CD14-positive monocyte (primary cell): ENCODE results near the gene OR51A7. TPM values are rescaled to one million over a fixed set of nuclear protein-coding genes. Genes with fewer than 3 reads are reported as not detected.

Experiments
- DNase-seq, 3 donors: peaks; one replicate each; pipeline ENCODE4 v3.0.0-alpha.2; 2011 to 2022
- H2AFZ ChIP-seq: 2 replicates; pipeline ENCODE4 v1.6.0; 2012; ENCODE audit warnings: mild to moderate bottlenecking, low read depth, low read length, inconsistent platforms; ENCODE audit not compliant: insufficient read depth, poor library complexity, severe bottlenecking
- H3K27ac ChIP-seq, 2 donors: 1 replicate in 1 of 2; 2 replicates in 1 of 2; pipeline ENCODE4 v1.5.1; 2012 to 2013; ENCODE audit warnings: low read length in 2 of 2, control low read depth in 1 of 2, inconsistent platforms in 1 of 2, low read depth in 1 of 2, mild to moderate bottlenecking in 1 of 2
- H3K27me3 ChIP-seq, 2 donors: one replicate each; pipeline versions ENCODE4 v1.6.0 to v1.6.1; 2011 to 2013; ENCODE audit warnings: low read length in 2 of 2; ENCODE audit not compliant: control insufficient read depth in 2 of 2, insufficient read depth in 2 of 2
- H3K36me3 ChIP-seq, 2 donors: replicated peaks in 1 of 2; 1 replicate in 1 of 2; 2 replicates in 1 of 2; pipeline versions ENCODE4 v1.5.1 to v1.6.1; 2012 to 2013; ENCODE audit warnings: low read length in 2 of 2, control low read depth in 1 of 2, inconsistent platforms in 1 of 2, mild to moderate bottlenecking in 1 of 2; ENCODE audit not compliant: insufficient read depth in 2 of 2, control insufficient read depth in 1 of 2
- H3K4me1 ChIP-seq, 2 donors: 1 replicate in 1 of 2; 2 replicates in 1 of 2; pipeline versions ENCODE4 v1.5.1 to v1.6.1; 2012 to 2013; ENCODE audit warnings: low read length in 2 of 2, control low read depth in 1 of 2, inconsistent platforms in 1 of 2, mild to moderate bottlenecking in 1 of 2, moderate library complexity in 1 of 2; ENCODE audit not compliant: insufficient read depth in 2 of 2, control insufficient read depth in 1 of 2
- H3K4me2 ChIP-seq: replicated peaks from 2 replicates; pipeline ENCODE3; 2012; ENCODE audit warnings: low read length, moderate library complexity, mild to moderate bottlenecking; ENCODE audit not compliant: poor library complexity, severe bottlenecking; ENCODE audit errors: extremely low read depth
- H3K4me3 ChIP-seq, 3 experiments: fragments of 200-600 bp in 1 of 3; sonication (generic) in 1 of 3; replicated peaks in 1 of 3; 1 replicate in 2 of 3; 2 replicates in 1 of 3; pipeline ENCODE4 v1.5.1; 2011 to 2013; ENCODE audit warnings: low read length in 3 of 3, mild to moderate bottlenecking in 3 of 3, control low read depth in 2 of 3, low read depth in 2 of 3, inconsistent platforms in 1 of 3, moderate library complexity in 1 of 3
- H3K79me2 ChIP-seq: 2 replicates; pipeline ENCODE4 v1.6.0; 2012; ENCODE audit warnings: mild to moderate bottlenecking, control low read depth, inconsistent platforms, low read length, moderate library complexity; ENCODE audit not compliant: insufficient read depth
- H3K9ac ChIP-seq: 2 replicates; pipeline ENCODE4 v1.6.0; 2017; ENCODE audit warnings: low read length, mild to moderate bottlenecking; ENCODE audit not compliant: insufficient read depth, poor library complexity, severe bottlenecking
- H3K9me3 ChIP-seq, 2 donors: replicated peaks in 1 of 2; 1 replicate in 1 of 2; 2 replicates in 1 of 2; pipeline versions ENCODE4 v1.5.1 to v1.6.1; 2012 to 2013; ENCODE audit warnings: low read length in 2 of 2, control low read depth in 1 of 2; ENCODE audit not compliant: control insufficient read depth in 1 of 2, insufficient read depth in 1 of 2
- H4K20me1 ChIP-seq: 2 replicates; pipeline ENCODE4 v1.6.0; 2012; ENCODE audit warnings: mild to moderate bottlenecking, low read length, control low read depth, moderate library complexity; ENCODE audit not compliant: insufficient read depth
- H3K27ac Mint-ChIP-seq, 7 donors: one replicate each; pipeline ENCODE4 v1.8.0; 2020; ENCODE audit warnings: mild to moderate bottlenecking in 7 of 7, mixed read lengths in 7 of 7, moderate library complexity in 6 of 7, inconsistent platforms in 2 of 7
- H3K27me3 Mint-ChIP-seq, 3 donors: one replicate each; pipeline ENCODE4 v1.8.0; 2021 to 2022; ENCODE audit warnings: low read depth in 3 of 3, mild to moderate bottlenecking in 3 of 3, mixed read lengths in 3 of 3, moderate library complexity in 3 of 3, inconsistent platforms in 1 of 3
- H3K36me3 Mint-ChIP-seq, 2 donors: one replicate each; pipeline ENCODE4 v1.8.0; 2020; ENCODE audit warnings: mixed read lengths in 2 of 2, inconsistent platforms in 1 of 2, mild to moderate bottlenecking in 1 of 2
- H3K4me1 Mint-ChIP-seq: one replicate; pipeline ENCODE4 v1.8.0; 2020; ENCODE audit warnings: mild to moderate bottlenecking, mixed read lengths
- H3K4me3 Mint-ChIP-seq, 2 donors: one replicate each; pipeline ENCODE4 v1.8.0; 2020; ENCODE audit warnings: mild to moderate bottlenecking in 2 of 2, mixed read lengths in 2 of 2, moderate library complexity in 1 of 2
- H3K9me3 Mint-ChIP-seq, 7 donors: one replicate each; pipeline ENCODE4 v1.8.0; 2020 to 2022; ENCODE audit warnings: mixed read lengths in 7 of 7, mild to moderate bottlenecking in 6 of 7, moderate library complexity in 6 of 7, inconsistent platforms in 2 of 7
- CTCF ChIP-seq: fragments of 200-600 bp; IDR thresholded peaks from one replicate; pipeline ENCODE4 v1.8.0; 2022; ENCODE audit warnings: antibody characterized with exemption, mild to moderate bottlenecking
- WGBS: methylation state at CpG from one replicate; pipeline ENCODE4 v1.1.5; 2013; ENCODE audit warnings: missing lambda C conversion rate; ENCODE audit not compliant: insufficient coverage; 5-methylcytosine and 5-hydroxymethylcytosine counted together
- intact Hi-C, 2 donors: fragments of 100-400 bp; cut with micrococcal nuclease; formaldehyde crosslinking; loops; one replicate each; pipeline versions ENCODE4 v1.15.0 to v1.15.1; 2023
- polyA plus RNA-seq, 3 donors: library from polyadenylated mRNA; depleted of rRNA in 1 of 3; unstranded in 2 of 3; stranded (reverse) in 1 of 3; fragments of 300-500 nt in 2 of 3; fragments of >200 nt in 1 of 3; fragmentation: Illumina TruSeq in 2 of 3; gene quantifications; 1 replicate in 2 of 3; 2 replicates in 1 of 3; pipeline ENCODE4 v1.2.3, GENCODE V29; 2012 to 2021

Gene OR51A7
- polyA plus RNA-seq, 3 donors, result not detected

GRCh38 chr11:4891996-4892640 is 11.5 kb upstream of the OR51A7 start:
- Histone ChIP-seq H3K36me3 (no peaks in the 10 kb centered on the region), H3K9ac (no peak overlapping the region), H3K4me2 (no peak overlapping the region), H4K20me1 (no peaks in the 10 kb centered on the region), H3K4me1 (no peaks in the 10 kb centered on the region), H3K79me2 (no peaks in the 10 kb centered on the region), H3K27me3 (no peaks in the 10 kb centered on the region), H3K9me3 (no peaks in the 10 kb centered on the region), H3K27ac (no peak overlapping the region), H3K4me3 (no peak overlapping the region), H2AFZ (no peak overlapping the region)
- no peaks in the 10 kb centered on the region for H3K36me3 Mint-ChIP-seq
- WGBS, result no CpG with 5 or more reads among the region's 1 CpG
- H3K27me3 Mint-ChIP-seq, result peaks cover 0 to 2% (median 0%) of the 10 kb centered on the region in 3 donors
- H3K27ac Mint-ChIP-seq, result no peak overlapping the region
- DNase-seq, result no peak
- intact Hi-C loops, result no loop called here
- H3K9me3 Mint-ChIP-seq, result peaks cover 0 to 7% (median 0%) of the 10 kb centered on the region in 7 donors
- H3K4me1 Mint-ChIP-seq, result no peaks in the 10 kb centered on the region
- no peak overlapping the region for H3K4me3 Mint-ChIP-seq
- no peak for TF ChIP-seq CTCF

- Histone ChIP-seq H3K4me1 (no peaks in the 10 kb centered on the region), H2AFZ (no peak overlapping the region), H4K20me1 (no peaks in the 10 kb centered on the region), H3K9ac (no peak overlapping the region), H3K4me2 (no peak overlapping the region), H3K9me3 (peaks cover 0 to 5% of the 10 kb centered on the region in 2 donors), H3K27me3 (no peaks in the 10 kb centered on the region), H3K79me2 (no peaks in the 10 kb centered on the region), H3K36me3 (no peaks in the 10 kb centered on the region), H3K4me3 (no peak overlapping the region), H3K27ac (no peak overlapping the region)
- no peak overlapping the region for H3K27ac Mint-ChIP-seq
- H3K27me3 Mint-ChIP-seq, result peaks cover 2% of the 10 kb centered on the region in 3 donors
- H3K4me1 Mint-ChIP-seq, result no peaks in the 10 kb centered on the region
- intact Hi-C loops, result no loop called here
- H3K4me3 Mint-ChIP-seq, result no peak overlapping the region
- peaks cover 0 to 4% (median 1%) of the 10 kb centered on the region in 7 donors for H3K9me3 Mint-ChIP-seq
- H3K36me3 Mint-ChIP-seq, result no peaks in the 10 kb centered on the region
- no peak for TF ChIP-seq CTCF
- DNase-seq, result no peak
These were observed 13.0 kb downstream of the OR51A7 start for GRCh38 chr11:4916581-4916980.
